Hypothalamus (tissue), 51 donors: ENCODE results near the gene SERINC5.
A peak's percentile ranks its signal among the peaks of the same experiment; 100 is the strongest.

Experiments used
- DNase-seq, 51 donors: peaks; one replicate each; lab custom pipeline; 2025; lab: John Stamatoyannopoulos, UW

Gene SERINC5

DNA sequence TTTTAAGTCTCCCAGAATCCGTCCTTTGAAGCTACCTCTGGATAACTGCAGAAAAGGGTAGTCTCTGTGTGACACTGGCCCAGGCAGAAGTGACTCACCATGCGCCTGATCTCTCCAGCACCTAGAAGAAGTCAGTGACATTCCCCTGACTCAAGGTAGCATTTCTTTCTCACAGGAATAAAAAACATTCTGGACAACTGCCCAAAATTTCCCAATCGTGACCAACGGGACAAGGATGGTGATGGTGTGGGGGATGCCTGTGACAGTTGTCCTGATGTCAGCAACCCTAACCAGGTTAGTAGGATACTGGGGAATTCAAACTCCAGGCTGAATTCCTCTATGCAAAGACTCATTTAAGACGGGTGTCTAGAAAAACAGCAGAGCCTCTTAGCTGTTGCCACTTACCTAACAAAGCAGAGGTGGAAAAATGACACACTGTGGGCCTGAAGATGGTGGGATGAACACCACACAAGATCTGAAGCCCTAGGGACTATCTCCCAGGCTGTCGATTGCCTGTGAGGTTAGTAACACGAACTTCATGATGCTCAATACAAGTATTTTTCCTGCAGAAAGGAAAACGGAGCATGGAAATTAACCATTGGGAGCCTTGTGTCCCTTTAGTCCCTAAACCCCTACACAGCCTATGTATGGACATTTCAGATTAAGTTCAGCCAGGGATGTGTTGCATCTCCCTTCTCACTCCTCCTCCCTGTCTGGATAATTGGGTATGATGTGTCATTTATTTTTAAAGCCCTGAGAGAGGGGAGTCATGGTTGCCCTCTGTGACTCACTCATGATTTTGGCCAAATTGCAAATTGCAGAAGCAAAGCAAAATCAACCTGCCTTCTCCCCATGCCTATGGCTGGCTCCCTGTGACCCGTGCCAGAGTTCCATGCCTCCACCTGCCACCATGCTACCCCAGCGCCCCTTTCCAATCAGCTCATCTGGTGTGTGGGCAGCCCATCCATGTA lies 183.5 kb downstream of the SERINC5 start:
- peak in 1 of 51 donors; percentile 38 for DNase-seq

DNA sequence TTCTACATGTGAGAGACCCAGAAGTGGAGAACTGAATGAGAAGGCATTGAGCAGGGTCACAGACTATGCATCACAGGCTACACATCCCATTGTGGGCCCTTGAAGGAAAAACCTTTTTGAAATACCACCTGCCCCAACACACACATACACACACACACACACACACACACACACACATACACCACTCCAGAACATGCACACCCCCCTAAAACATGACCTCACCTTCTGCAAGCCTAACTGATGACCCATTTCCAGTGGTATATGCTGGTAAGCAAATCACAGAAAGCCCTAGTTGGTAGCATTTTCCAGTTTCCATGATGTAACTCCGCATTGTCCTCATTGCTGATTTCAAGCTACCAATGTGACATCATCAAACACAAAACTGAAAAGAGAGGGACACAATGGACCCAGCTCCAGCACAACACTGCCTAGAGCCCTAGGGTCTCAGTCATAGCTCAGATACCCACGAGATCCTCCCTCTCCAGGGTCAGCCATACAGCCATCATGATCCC lies 184.3 kb downstream of the SERINC5 start:
- no peak for DNase-seq

DNA sequence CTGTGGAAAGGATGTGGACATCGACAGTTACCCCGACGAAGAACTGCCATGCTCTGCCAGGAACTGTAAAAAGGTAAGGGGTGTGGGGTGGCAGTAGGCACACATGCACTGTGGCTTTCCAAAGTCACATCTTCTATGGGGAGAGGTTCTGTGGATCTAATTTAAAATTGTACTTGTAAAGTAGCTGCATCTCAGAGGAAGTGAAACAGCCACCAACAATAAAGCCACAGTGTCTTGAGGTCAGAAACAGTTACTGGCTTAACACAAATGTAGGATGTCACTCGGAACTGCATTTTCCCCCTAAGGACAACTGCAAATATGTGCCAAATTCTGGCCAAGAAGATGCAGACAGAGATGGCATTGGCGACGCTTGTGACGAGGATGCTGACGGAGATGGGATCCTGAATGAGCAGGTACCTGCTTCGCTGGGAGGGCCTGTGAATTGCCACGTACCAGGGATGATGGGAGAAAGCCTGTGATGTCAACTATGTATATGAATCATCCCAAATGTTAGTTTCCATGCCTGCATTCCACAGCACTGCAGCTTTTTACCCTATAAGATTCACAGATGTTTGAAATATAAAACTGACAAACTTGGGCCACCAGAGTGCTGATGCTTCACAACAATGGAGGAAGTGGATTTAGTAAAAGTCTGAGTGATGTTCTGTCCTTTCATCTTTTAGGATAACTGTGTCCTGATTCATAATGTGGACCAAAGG lies 185.4 kb downstream of the SERINC5 start:
- DNase-seq, result no peak

DNA sequence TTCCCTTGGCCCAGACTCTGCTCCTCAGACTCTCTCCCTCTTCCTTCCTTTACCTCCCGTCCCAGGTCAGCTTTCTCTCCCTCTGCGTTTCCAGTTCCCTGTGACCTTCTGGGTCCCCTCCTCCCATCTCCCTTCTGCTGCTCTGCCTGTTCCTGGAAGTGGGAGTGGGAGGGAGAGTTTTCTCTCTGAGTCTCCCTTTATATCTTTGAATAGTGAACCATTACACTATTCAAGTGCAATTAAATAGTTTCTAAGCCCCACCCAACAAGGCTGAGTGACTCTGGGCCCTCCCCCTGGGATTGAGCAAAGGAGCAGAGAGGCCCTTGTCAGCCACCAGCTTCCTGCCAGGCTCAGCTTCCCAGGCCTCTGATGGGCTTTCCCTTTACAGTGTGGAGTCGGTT lies 185.9 kb downstream of the SERINC5 start:
- peak in 13 of 51 donors; percentile 5 to 48 (median 22) for DNase-seq

DNA sequence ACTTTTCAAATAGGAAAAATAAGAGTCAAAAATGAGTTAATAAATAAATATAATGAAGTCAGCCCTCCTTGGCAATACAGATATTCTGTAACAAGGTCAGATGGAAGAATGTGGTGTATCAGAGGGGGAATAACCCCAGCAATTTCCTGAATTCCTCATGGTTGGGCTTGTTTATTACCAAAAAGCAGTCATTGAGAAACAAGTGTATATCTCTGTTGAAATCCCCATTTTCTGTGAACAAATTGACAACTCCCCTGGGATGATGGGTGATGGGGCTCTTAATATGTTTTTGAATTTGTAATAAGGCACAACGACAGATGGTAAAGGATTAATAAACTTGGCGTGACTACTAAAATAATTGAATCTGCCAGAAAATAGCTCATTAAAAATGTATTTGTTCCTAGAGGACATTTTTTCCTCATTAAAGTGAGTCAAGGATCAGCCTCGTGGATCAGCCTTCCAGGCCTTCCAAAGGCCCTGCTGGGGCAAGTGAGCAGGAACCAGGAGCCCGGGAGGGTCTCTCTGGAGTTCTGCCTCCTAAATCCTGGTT lies 186.5 kb downstream of the SERINC5 start:
- no peak for DNase-seq

DNA sequence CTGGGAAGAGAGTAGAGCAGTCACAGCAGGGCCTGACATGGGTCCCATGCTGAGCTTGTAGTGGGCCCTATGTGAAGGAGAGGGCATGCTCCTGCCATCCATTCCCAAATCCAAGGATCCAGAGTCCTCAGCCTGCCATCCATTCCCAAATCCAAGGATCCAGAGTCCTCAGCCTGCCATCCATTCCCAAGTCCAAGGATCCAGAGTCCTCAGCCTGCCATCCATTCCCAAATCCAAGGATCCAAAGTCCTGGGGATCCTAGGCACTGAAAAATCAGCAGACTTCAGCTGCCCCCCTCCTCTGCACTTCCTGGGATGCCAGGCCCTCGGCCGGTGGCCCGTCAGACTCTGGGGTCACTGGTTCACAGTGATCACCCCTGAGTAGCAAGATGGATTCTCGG lies 187.1 kb downstream of the SERINC5 start:
- no peak for DNase-seq

DNA sequence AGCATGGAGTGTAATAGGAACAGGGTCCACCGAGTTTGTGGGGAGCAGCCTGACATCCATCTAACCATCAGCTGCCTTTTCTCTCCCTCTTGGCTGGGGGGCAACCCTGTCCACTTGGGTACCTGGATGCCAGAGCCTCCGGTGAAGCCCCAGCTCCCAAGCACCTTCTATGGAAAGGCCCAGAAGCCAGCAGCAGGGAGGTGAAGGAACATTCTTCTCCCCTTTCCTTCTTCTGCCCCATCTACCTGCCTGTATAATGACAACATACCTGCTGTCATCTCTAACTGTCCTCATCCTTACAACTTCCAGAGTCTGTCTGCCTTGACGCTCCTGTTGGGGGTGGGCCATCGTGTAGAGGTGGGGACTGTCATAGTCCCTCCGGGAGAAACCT lies 187.6 kb downstream of the SERINC5 start:
- no peak for DNase-seq

DNA sequence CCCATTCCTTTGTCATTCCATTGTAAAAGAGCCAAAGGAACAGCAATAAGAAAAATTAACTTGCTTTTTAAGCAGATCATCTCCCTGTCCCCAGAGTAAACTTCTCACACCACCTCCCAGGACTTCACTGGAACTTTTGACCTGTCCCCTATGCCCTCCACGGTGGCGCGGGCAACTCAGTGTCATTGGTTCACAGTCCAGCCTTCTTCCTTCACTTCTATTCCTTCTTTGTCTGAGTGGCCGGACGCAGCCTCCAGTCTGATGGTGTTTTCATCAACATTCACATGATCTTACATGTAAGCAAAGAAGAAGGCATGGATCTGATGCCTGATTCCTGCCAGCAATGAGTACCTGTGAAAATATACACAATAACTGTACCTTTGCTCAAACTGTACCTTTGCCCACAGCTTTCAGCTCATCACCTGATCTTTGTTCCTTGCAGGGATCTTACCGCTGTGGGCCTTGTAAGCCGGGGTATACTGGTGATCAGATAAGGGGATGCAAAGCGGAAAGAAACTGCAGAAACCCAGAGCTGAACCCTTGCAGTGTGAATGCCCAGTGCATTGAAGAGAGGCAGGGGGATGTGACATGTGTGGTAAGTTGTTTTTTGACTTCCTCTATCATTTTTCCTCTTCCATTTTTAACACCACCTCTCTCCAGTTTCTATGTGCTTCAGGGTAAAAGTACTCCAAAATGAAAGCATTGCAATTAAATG lies 188.2 kb downstream of the SERINC5 start:
- DNase-seq, result no peak

DNA sequence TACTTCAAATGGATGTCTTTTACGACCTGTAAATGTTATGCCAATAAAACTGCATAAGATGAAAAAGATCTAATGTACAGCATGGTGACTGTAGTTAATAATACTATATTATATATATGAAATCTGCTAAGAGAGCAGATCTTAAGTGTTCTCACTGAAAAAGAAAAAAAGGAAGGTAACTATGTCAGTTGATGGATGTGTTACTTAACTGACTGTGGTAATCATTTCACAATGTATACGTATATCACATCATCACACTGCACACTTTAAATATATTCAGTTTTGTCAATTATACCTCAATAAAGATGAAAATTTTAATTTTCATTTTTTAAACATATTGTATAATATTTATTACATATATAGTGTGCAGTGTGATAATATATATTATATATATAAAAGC lies 188.8 kb downstream of the SERINC5 start:
- no peak for DNase-seq

DNA sequence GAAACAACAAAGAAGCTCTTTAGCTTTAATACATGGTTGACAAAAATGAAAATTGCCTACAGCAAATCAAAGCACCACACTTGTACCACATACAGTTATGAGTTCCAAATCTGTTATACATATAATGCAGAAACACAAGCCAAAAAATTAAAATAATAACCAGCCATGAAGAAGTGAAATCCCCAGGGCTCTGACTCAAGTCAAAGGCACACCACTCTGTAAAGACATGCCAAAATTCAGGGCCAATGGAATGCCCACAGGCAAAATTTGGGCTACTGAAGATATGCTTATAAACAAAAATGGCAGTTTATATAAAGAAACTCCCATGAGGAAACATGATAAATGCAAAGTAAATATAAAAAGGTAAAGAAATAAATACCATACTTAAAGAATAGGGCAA lies 191.7 kb downstream of the SERINC5 start:
- no peak for DNase-seq
